Activated CD8-positive, alpha-beta memory T cell treated with anti-CD3 and anti-CD28 coated beads for 48 hours (primary cell): ENCODE data around the gene SYF2.
A peak's percentile ranks its signal among the peaks of the same experiment; 100 is the strongest.
"Not testable (repeated sequence)": the region's sequence is repeated elsewhere in the genome, so short reads cannot be mapped to it uniquely, and the experiment has no call there.

ENCODE experiments used
- DNase-seq, 3 experiments: peaks; one replicate each; pipeline ENCODE4 v3.0.0-alpha.2; 2020; ENCODE audit warnings: low read depth in 2 of 3, low spot score in 2 of 3

The SYF2 gene

DNA sequence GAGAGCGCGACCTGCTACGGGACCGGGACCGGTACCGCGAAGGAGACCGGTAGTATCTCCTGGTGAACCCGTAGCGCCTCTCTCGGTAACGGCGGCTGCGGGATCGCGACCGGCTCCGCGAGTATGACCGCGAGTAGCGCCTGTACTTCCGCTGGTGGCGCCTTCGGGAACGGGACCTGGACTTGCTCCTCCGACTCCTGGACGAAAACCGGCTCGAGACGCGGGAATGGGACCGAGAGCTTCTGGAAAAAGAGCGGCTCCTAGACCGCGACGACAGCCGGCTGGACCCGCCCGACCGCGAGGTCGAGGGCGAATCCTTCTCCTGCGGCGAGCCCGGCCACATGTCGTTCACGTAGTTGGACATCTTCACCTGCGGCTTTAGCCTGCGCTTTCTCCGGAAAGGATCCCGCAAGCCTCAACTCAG, 14.3 kb upstream of the SYF2 start:
- DNase-seq, result no peak

DNA sequence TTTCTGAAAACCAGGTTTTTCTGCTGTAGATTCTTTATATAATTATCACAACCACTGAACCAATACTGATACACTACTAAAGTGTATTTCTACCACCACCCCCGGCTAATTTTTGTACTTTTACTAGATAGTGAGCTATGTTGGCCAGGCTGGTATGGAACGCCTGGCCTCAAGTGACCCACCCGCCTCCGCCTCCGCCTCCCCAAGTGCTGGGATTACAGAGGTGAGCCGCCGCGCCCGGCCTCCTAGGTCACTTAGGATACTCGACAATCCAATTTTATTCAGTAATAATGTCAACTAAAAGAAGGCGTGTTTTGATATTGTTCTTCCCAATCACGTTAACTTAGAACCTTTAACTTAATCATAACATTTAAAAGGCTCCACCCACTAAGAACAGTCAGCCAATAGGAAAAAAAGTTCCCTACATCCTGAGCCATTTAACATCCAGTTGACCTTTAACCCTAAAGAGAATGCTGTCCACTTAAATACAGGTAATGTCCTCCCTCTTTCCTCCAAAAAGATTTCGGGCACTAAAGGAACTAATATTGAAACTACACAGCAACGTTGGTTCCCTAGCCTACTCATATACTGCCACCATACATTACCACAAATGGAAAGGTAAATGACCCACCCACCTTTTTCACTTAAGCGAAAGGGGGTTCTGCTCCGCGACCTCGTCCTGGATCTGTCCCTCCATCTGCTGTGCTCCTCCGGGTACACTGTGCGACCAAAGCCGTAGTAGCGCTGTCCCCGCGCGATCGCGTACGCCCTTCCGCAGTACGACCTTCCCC, 13.7 kb upstream of the SYF2 start:
- DNase-seq, result no peak

DNA sequence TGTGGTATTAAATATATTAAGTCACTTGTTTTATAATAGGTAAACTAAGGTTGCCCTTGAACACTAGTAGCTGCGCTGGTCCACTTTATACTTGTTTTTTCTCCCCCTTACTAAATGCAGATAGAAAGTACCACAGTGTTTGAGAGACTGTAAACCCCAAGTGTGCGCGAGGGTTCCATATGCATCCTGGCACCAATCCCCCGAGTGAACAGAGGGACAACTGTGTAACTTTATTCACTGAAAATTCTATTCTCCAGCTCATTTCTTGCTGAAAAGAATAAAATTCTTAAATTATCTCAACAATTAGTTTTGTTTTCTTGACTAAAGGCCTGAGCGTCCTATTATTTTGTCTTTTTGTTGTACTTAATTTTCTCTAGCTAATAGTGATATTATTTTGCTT, 13.1 kb upstream of the SYF2 start:
- no peak for DNase-seq

DNA sequence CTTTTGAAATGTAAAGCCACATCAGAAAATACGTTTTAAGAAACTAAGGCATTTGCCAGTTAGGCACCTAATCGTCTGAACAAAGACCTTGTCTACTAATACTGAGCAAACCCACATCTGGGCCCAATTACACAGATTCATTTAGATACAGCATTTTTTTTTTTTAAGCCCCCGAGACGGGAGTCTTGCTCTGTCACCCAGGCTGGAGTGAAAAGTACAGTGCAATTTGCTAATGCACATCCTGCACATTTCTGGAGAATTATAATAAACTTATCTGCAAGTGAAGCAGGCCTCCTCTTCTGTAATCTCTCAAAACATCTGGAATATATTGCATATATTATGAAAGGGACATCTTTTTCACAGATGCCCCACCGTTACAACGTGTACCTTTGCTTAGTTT, 11.6 kb upstream of the SYF2 start:
- DNase-seq, result no peak

DNA sequence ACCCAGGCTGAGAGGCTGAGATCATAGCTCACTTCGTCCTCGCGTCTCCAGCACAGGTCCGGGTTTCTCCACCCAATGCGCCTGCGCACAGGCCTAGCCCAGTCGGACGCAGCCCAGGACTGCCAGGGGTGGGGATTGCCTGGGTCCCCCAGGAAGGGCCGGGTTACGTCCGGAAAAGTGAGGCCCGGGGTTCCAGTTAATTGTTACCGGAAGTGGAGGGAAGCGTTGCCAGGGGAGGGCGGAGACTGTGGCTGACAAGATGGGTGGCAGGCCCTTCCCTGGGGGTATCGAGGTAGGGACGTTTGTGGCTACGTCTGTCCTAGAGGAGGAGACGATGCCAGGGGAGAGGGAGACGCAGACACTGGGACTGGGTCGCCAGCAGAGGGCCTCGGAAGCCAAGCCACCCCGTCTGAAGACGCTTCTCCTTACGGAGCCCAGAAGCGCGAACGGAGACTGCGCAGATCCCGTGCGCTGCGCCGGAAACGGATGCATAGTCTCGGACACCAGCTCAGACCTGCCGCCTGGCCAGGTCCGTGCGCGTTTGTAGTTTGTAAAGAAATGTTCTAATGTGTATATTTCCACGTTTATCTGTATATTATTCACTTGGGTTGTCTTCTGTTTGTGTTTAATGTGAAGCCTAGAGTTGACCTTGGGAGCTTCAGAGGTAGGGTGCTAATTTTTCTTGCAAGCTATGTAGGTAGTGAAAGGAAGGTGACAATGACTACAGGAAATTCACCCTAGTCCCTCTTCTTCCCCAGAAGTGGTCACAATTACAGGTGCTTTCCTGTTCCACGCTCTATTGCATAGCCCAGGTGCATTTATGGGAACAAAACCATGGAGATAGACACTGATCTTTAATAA, 7.6 kb upstream of the SYF2 start:
- DNase-seq, result peak; percentile 68 to 91 (median 84)

DNA sequence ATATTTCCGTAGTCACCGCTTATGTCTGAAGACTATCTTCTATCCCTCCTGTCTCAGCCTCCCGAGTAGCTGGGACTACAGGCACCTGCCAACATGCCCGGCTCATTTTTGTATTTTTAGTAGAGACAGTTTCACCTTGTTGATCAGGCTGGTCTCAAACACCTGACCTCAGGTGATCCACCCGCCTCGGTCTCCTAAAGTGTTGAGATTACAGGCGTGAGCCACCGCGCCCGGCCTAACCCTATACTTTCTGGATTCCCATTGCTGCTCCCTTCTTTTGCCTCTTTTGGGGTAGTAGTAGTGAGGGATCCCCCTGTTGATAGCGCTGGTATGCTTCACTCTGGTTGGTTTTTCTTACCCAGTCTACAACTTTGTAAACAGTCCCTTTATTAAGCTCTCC, 5.7 kb upstream of the SYF2 start:
- no peak for DNase-seq

GRCh38 chr1:25236261-25236660, 4.0 kb upstream of the SYF2 start:
- DNase-seq, result not testable (repeated sequence)

DNA sequence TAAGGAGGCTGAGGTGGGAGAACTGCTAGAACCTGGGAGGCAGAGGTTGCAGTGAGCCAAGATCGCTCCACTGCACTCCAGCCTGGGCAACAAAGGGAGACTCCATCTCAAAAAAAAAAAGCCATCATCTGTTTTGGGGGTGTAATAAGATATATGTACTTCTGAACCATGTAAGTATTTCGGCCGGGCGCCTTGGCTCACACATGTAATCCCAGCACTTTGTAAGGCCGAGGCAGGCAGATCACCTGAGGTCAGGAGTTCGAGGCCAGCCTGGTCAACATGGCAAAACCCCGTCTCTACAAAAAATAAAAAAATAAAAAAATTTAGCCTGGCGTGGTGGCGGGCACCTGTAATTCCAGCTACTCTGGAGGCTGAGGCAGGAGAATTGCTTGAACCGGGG, 3.1 kb upstream of the SYF2 start:
- DNase-seq, result not testable (repeated sequence)

DNA sequence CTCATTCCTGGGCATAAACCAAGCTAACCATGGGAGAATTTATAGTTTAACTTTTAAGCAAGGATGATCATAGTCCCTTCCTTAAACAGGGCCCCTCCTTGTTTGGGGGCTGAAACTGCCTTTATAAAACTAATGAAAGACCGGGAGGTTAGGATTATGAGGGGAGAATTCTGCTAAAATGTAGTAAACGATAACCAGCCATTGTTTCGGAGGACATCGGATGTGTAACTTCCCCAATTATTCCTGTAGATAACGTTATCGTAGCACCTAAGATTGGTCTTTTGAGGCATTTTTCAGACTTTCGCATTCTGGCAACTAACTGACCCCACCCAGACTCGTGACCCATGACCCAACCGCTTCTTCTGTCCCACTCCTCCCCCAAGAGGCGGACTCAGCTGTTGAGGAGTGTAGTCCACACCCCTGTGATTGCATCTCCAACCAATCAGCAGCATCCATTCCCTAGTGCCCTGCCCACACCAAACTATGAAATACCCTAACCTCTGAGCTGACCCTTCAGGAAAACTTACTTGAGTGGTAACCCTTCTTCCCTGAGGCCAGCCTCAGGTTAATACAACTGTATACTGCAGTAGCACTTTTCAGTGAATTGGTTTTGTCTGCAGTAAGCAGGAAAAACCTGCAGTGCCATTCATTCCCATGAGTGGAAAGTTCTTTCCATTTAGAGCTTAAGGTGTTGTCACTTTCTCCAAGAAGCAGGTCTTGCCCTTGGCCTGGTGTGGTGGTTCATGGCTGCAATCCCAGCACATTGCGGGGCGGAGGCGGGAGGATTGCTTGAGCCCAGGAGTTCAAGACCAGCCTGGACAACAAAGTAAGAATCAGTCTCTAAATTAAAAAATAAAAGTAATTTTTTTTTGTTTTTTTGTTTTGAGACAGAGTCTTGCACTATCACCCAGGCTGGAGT, 823 bp upstream of the SYF2 start:
- DNase-seq, result peak in 2 of 3 experiments; percentile 39 to 42

- no peak for DNase-seq
Measured at GRCh38 chr1:25223471-25223870, 8.8 kb downstream of the SYF2 start.

- no peak for DNase-seq
Measured at GRCh38 chr1:25222606-25223005, 9.7 kb downstream of the SYF2 start.

GRCh38 chr1:25220666-25221065, 11.6 kb downstream of the SYF2 start:
- DNase-seq, result no peak

DNA sequence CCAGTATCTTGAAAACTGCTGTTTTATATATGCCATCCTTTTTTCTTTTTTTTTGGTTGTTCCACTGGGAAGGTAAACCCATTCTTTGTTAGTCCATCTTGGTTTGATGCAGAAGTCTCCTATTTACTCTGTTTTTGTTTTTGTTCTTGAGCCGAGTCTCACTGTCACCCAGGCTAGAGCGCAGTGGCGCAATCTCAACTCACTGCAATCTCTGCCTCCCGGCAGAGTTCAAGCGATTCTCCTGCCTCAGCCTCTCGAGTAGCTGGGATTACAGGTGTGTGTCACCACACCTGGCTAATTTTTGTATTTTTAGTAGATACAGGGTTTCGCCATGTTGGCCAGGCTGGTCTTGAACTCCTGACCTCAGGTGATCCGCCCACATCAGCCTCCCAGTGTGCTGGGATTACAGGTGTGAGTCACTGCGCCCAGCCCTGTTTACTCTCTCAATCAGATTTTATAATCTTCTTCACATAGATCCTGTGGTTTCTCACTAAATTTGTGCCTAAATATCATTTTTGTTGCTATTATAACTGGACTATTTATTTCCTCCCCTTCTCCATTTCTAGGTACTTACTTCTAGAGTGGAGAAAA, 12.5 kb downstream of the SYF2 start:
- no peak for DNase-seq

GRCh38 chr1:25217598-25218232, 14.6 kb downstream of the SYF2 start:
- DNase-seq, result no peak

DNA sequence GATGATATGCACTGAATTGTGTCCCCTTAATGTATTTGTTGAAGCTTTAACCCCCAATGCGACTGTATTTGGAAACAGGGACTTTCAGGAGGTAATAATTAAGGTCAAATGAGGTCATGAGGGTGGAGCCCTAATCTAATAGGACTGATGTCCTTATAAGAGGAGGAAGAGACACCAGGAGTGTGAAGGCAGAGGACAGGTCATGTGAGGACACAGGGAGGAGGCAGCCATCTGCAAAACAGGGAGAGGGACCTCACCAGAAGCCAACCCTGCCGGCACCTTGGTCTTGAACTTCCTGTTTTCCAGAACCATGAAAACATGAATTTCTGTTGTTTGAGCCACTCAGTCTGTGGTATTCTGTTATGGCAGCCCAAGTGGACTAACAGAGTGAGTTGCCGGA, 15.3 kb downstream of the SYF2 start:
- no peak for DNase-seq

GRCh38 chr1:25216123-25216522, 16.2 kb downstream of the SYF2 start:
- DNase-seq, result no peak

DNA sequence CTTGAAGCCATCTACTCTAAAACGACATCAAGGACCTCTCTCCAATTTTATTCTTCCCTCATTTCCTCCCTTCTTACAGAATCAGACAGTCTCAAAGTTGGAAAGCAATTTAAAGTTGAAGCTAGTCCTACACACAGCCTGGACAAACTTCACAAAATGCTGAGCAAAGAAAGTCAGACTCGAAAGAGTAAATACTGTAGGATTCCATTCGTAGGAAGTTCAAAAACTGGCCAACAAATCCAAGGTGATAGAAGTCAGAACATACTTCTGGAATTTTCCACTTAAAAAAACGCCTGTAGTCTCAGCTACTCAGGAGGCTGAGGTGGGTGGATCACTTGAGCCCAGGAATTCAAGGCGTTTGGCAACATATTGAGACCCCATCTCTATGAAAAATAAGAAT, 19.6 kb downstream of the SYF2 start:
- DNase-seq, result no peak

DNA sequence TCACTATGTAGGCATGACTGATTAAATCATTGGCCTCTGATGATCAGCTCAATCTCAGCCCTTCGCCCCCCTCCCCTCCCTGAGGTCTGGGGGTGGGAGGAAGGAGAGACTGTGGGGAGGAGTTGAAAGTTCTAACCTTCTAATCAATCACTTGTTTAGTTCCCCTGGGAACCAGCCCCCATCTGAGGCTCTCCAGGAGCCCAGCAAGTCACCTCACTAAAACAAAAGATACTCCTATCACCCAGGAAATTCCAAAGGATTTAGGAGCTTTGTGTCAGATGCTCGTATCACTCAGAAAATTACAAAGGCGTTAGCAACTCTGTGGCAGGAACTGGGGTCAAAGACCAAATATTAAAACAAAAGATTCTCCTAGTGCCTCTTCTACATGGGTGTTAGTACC, 21.6 kb downstream of the SYF2 start:
- no peak for DNase-seq

DNA sequence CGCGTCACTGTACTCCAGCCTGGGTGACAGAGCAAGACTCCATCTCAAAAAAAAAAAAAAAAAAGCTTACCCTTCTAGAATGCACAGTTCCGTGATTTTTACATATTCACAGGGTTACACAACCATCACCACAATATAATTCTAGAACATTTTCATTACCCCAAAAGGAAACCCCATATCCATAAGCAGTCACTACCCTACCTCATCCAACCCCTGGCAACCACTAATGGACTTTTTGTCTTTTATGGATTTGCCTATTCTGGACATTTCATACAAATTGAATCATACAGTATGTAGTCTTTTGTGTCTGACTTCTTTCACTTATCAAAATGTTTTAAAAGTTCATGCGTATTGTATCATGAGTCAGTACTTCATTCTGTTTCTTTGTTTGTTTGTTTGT, 22.8 kb downstream of the SYF2 start:
- no peak for DNase-seq

- no peak for DNase-seq
Measured at GRCh38 chr1:25208561-25209222, 23.6 kb downstream of the SYF2 start.
